HG02884 (cell line): ENCODE results near the gene GNG11.
A peak's percentile ranks its signal among the peaks of the same experiment; 100 is the strongest.

Experiments
- ATAC-seq: cut with Tn5 transposase; IDR thresholded peaks from one replicate; pipeline ENCODE4 v1.9.1; 2021; ENCODE audit warnings: mild to moderate bottlenecking, moderate library complexity; ENCODE audit not compliant: unreplicated experiment

GNG11 gene

GRCh38 chr7:93945756-93946535, 24.4 kb downstream of the GNG11 start:
- ATAC-seq = no peak

GRCh38 chr7:93948106-93948505, 26.6 kb downstream of the GNG11 start:
- no peak for ATAC-seq

GRCh38 chr7:93948873-93949272, 27.3 kb downstream of the GNG11 start:
- ATAC-seq = no peak

GRCh38 chr7:93949423-93949822, 27.9 kb downstream of the GNG11 start:
- ATAC-seq = no peak

GRCh38 chr7:93955304-93955703, 33.8 kb downstream of the GNG11 start:
- peak; percentile 84 for ATAC-seq

GRCh38 chr7:93957767-93958166, 36.2 kb downstream of the GNG11 start:
- ATAC-seq = no peak

GRCh38 chr7:93958216-93958615, 36.7 kb downstream of the GNG11 start:
- ATAC-seq = no peak

GRCh38 chr7:93958651-93959050, 37.1 kb downstream of the GNG11 start:
- ATAC-seq = peak; percentile 43

GRCh38 chr7:93960986-93961385, 39.5 kb downstream of the GNG11 start:
- ATAC-seq = no peak

- ATAC-seq = no peak
These were observed 42.7 kb downstream of the GNG11 start for GRCh38 chr7:93964262-93964661.

- ATAC-seq = no peak
These were observed 43.3 kb downstream of the GNG11 start for GRCh38 chr7:93964813-93965212.

- no peak for ATAC-seq
These were observed 47.5 kb downstream of the GNG11 start for GRCh38 chr7:93968911-93969620.

GRCh38 chr7:93972029-93972725, 50.6 kb downstream of the GNG11 start:
- no peak for ATAC-seq

GRCh38 chr7:93973134-93973533, 51.6 kb downstream of the GNG11 start:
- ATAC-seq = no peak

- no peak for ATAC-seq
These were observed 55.8 kb downstream of the GNG11 start for GRCh38 chr7:93977211-93977950.
